Choroid plexus epithelial cell (primary cell): ENCODE measurements around the gene CALR.
"Not testable (repeated sequence)": the region's sequence is repeated elsewhere in the genome, so short reads cannot be mapped to it uniquely, and the experiment has no call there.

Experiments used
- DNase-seq: peaks from one replicate; pipeline ENCODE4 v3.0.0-alpha.2; 2010; ENCODE audit warnings: low read depth
- H3K4me3 ChIP-seq: 2 replicates; pipeline ENCODE4 v1.5.1; 2011; ENCODE audit warnings: low read depth, mild to moderate bottlenecking, control low read depth, low read length, moderate library complexity
- CTCF ChIP-seq: conservative IDR thresholded peaks from 2 replicates; pipeline ENCODE4 v1.5.1; 2011; ENCODE audit warnings: low read depth, mild to moderate bottlenecking, control low read depth, inconsistent platforms, low read length, moderate library complexity

CALR gene

GRCh38 chr19:12975221-12975741, 36.9 kb downstream of the CALR start:
- no peak for TF ChIP-seq CTCF
- no peak for DNase-seq
- no peak overlapping the region for H3K4me3 ChIP-seq

DNA sequence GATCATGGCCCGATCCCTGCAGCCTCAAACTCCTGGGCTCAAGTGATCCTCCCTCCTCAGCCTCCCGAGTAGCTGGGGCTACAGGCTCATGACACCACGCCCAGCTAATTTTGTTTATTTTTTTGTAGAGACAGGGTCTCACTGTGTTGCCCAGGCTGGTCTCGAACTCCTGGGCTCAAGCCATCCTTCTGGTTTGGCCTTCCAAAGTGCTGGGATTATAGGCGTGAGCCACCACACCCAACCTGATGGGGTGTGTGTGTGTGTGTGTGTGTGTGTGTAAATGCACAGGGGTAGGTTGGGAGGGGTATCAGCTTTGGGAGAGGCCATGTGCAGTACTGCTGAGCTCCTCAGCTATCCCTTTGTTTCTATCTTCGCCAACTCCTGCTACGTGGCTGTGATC, 37.7 kb downstream of the CALR start:
- not testable (repeated sequence) for H3K4me3 ChIP-seq, DNase-seq

- H3K4me3 ChIP-seq: no peak overlapping the region
- no peak for DNase-seq
- TF ChIP-seq CTCF: no peak
These were observed 41.6 kb downstream of the CALR start for GRCh38 chr19:12979974-12980373.

DNA sequence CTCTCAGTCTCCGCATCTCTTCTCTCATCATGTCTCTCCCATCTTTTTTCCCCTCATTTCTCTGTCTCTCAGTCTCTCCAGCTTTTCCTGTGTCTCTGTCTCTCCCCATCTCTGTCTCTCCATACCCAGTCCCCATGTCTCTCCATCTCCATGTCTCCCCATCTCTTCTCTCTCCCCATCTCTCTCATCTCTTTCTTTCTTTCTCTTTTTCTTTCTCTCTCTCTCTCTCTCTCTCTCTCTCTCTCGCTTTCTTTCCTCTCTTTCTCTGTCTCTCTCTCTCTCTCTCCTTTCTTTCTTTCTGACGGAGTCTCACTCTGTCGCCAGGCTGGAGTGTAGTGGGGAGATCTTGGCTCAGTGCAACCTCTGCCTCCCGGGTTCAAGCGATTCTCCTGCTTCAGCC, 44.2 kb downstream of the CALR start:
- no peak for TF ChIP-seq CTCF
- DNase-seq: no peak
- H3K4me3 ChIP-seq: no peak overlapping the region

DNA sequence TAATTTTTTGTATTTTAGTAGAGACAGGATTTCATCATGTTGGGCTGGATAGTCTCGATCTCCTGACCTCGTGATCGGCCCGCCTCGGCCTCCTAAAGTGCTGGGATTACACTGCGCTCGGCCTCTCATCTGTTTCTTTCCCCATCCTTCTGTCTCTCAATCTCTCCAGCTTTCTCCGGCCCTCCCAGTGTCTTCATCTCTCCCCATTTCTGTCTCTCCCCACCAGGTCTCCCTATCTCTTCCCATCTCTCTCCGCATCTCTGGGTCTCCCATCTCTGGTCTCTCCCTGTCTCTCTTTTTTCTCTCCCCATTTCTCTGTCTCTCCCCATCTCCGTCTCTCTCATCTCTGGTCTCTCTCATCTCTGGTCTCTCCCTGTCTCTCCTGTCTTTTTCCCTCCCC, 44.7 kb downstream of the CALR start:
- H3K4me3 ChIP-seq: peak overlapping the region; percentile 42
- no peak for DNase-seq
- TF ChIP-seq CTCF: no peak

DNA sequence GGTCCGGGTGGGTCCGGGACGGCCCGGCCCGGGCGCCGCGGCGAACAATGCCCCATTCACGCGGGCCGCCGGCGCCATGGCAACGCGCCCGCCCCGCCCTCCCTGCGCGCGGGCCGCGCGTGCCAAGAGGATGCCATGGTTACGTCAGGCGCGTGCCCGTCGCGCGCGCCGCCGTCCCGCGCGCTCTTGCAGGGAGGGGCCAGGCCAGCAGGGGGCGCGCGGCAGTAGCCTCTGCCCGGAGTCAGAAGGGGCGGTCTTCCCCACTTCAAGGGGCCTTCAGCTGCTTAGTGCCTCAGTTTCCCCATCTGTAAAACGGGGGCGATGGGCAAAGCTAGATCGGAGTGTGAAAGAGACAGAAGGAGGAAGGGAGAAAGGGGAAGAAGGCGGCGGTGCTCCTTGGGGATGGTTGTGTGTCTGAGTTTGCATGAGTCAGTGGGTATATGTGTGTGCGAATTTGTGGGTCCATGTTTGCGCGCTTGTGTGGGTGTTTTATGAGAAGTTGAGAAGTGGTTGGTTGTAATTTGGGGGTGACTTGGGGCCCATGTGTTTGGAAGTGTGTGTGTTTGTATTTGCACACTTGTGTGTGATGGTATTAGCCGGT, 45.2 kb downstream of the CALR start:
- peak overlapping the region; percentile 42 for H3K4me3 ChIP-seq
- peak; percentile 67 for TF ChIP-seq CTCF
- peak; percentile 67 for DNase-seq

- no peak for TF ChIP-seq CTCF
- no peak for DNase-seq
- no peak overlapping the region for H3K4me3 ChIP-seq
These were observed 45.8 kb downstream of the CALR start for GRCh38 chr19:12984143-12984627.
